Vagina (tissue), 2 donors: ENCODE results near the gene PAM16. TPM values are rescaled to one million over a fixed set of nuclear protein-coding genes. Genes with fewer than 3 reads are reported as not detected.
A peak's percentile ranks its signal among the peaks of the same experiment; 100 is the strongest.

Source experiments
- DNase-seq, 2 donors: peaks; one replicate each; pipeline ENCODE4 v3.0.0-alpha.2; 2017; ENCODE audit errors: extremely low spot score in 2 of 2
- H3K27ac ChIP-seq: fragments of 200-600 bp; sonication (generic); one replicate; pipeline ENCODE4 v1.5.1; 2019
- H3K27me3 ChIP-seq: fragments of 200-600 bp; sonication (generic); one replicate; pipeline ENCODE4 v1.5.1; 2019
- H3K36me3 ChIP-seq, 2 donors: fragments of 200-600 bp; sonication (generic); one replicate each; pipeline ENCODE4 v1.5.1; 2017 to 2019
- H3K4me1 ChIP-seq: fragments of 200-600 bp; sonication (generic); one replicate; pipeline ENCODE4 v1.5.1; 2019
- H3K4me3 ChIP-seq, 2 donors: fragments of 200-600 bp; sonication (generic); 1 replicate in 1 of 2; 2 replicates in 1 of 2; pipeline ENCODE4 v1.5.1; 2016 to 2019
- H3K9me3 ChIP-seq: fragments of 200-600 bp; sonication (generic); one replicate; pipeline ENCODE4 v1.5.1; 2019
- POLR2A ChIP-seq, 2 donors: fragments of 450-650 bp; IDR thresholded peaks; one replicate each; pipeline ENCODE4 v1.6.1; 2017; ENCODE audit warnings: antibody characterized with exemption in 2 of 2, mild to moderate bottlenecking in 2 of 2, moderate library complexity in 2 of 2
- POLR2AphosphoS5 ChIP-seq, 2 donors: sonication (generic); formaldehyde crosslinking; IDR thresholded peaks; one replicate each; pipeline ENCODE4 v1.9.0; 2017; ENCODE audit warnings: antibody characterized with exemption in 2 of 2, mild to moderate bottlenecking in 2 of 2, low read depth in 1 of 2; ENCODE audit not compliant: insufficient read depth in 1 of 2
- intact Hi-C: fragments of 100-400 bp; cut with DNase I; formaldehyde crosslinking; loops from one replicate; pipeline ENCODE4 v1.15.1; 2023
- total RNA-seq: library from RNA; depleted of rRNA; stranded (reverse); fragments of >200 nt; gene quantifications from one replicate; pipeline ENCODE4 v1.2.3, GENCODE V29; 2016
- TF ChIP-seq, protein P1 (sequence below), 3 experiments: fragments of 450-650 bp in 2 of 3; fragments of 200-600 bp in 1 of 3; sonication (generic) in 1 of 3; IDR thresholded peaks; one replicate each; pipeline ENCODE4 v1.5.1; 2017 to 2019; ENCODE audit warnings: antibody characterized with exemption in 3 of 3, mild to moderate bottlenecking in 2 of 3, moderate library complexity in 2 of 3

Gene PAM16
- total RNA-seq, 1 donor from 2014 or later, result 76.1 TPM

- intact Hi-C loops, result no loop called here
- H3K36me3 ChIP-seq, result no peaks in the 10 kb centered on the region
- peak overlapping the region; percentile 93 for H3K27ac ChIP-seq
- no peak overlapping the region for H3K4me3 ChIP-seq
- DNase-seq, result peak in 1 of 2 donors; percentile 82
- peaks cover 42% of the 10 kb centered on the region for H3K4me1 ChIP-seq
- H3K27me3 ChIP-seq, result no peaks in the 10 kb centered on the region
- no peak for TF ChIP-seq POLR2A (IDR thresholded peaks at IDR 0.05)
- TF ChIP-seq, protein P1, sequence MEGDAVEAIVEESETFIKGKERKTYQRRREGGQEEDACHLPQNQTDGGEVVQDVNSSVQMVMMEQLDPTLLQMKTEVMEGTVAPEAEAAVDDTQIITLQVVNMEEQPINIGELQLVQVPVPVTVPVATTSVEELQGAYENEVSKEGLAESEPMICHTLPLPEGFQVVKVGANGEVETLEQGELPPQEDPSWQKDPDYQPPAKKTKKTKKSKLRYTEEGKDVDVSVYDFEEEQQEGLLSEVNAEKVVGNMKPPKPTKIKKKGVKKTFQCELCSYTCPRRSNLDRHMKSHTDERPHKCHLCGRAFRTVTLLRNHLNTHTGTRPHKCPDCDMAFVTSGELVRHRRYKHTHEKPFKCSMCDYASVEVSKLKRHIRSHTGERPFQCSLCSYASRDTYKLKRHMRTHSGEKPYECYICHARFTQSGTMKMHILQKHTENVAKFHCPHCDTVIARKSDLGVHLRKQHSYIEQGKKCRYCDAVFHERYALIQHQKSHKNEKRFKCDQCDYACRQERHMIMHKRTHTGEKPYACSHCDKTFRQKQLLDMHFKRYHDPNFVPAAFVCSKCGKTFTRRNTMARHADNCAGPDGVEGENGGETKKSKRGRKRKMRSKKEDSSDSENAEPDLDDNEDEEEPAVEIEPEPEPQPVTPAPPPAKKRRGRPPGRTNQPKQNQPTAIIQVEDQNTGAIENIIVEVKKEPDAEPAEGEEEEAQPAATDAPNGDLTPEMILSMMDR (IDR thresholded peaks at IDR 0.05), result peak in 1 of 3 experiments; percentile 25
- H3K9me3 ChIP-seq, result no peaks in the 10 kb centered on the region
These were observed 37.3 kb downstream of the PAM16 start for GRCh38 chr16:4313563-4314531.

DNA sequence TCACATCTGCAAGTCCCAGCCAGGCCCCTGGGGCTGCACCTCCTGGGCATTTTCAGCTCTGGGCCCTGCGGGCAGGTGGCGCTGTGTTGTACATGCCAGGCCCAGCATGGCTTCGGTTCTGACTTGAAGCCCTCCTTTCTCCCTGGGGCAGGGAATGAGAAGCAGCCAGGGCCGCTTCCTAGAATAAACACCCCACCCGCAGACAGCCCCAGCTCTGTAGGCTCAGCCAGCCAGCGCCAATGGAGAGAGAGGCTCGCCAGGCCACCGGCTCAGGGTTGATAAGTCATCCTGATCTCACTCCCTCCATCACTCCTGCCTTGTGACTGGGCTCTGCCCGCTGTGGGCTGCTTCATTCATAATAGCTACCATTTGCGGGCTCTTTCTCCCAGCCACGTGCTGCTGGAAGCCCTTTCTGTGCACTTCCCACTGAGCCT lies 41.3 kb downstream of the PAM16 start:
- no peaks in the 10 kb centered on the region for H3K9me3 ChIP-seq
- TF ChIP-seq POLR2A (IDR thresholded peaks at IDR 0.05) (no peak), POLR2AphosphoS5 (IDR thresholded peaks at IDR 0.05; ENCODE audit: insufficient read depth in 1 of 2, low read depth in 1 of 2) (no peak)
- TF ChIP-seq, protein P1 (IDR thresholded peaks at IDR 0.05), result no peak
- H3K4me1 ChIP-seq, result peaks cover 12% of the 10 kb centered on the region
- H3K4me3 ChIP-seq, result no peak overlapping the region
- H3K27me3 ChIP-seq, result no peaks in the 10 kb centered on the region
- H3K27ac ChIP-seq, result no peak overlapping the region
- intact Hi-C loops, result no loop called here
- no peaks in the 10 kb centered on the region for H3K36me3 ChIP-seq
- DNase-seq, result no peak

- H3K4me1 ChIP-seq, result peaks cover 7% of the 10 kb centered on the region
- intact Hi-C loops, result no loop called here
- no peak overlapping the region for H3K27ac ChIP-seq
- H3K36me3 ChIP-seq, result no peaks in the 10 kb centered on the region
- no peak overlapping the region for H3K4me3 ChIP-seq
- no peaks in the 10 kb centered on the region for H3K27me3 ChIP-seq
- no peak for DNase-seq
- no peaks in the 10 kb centered on the region for H3K9me3 ChIP-seq
- TF ChIP-seq POLR2AphosphoS5 (IDR thresholded peaks at IDR 0.05; ENCODE audit: insufficient read depth in 1 of 2, low read depth in 1 of 2) (no peak), POLR2A (IDR thresholded peaks at IDR 0.05) (no peak)
- TF ChIP-seq, protein P1 (IDR thresholded peaks at IDR 0.05), result no peak
These were observed 41.9 kb downstream of the PAM16 start for GRCh38 chr16:4309102-4309832.

DNA sequence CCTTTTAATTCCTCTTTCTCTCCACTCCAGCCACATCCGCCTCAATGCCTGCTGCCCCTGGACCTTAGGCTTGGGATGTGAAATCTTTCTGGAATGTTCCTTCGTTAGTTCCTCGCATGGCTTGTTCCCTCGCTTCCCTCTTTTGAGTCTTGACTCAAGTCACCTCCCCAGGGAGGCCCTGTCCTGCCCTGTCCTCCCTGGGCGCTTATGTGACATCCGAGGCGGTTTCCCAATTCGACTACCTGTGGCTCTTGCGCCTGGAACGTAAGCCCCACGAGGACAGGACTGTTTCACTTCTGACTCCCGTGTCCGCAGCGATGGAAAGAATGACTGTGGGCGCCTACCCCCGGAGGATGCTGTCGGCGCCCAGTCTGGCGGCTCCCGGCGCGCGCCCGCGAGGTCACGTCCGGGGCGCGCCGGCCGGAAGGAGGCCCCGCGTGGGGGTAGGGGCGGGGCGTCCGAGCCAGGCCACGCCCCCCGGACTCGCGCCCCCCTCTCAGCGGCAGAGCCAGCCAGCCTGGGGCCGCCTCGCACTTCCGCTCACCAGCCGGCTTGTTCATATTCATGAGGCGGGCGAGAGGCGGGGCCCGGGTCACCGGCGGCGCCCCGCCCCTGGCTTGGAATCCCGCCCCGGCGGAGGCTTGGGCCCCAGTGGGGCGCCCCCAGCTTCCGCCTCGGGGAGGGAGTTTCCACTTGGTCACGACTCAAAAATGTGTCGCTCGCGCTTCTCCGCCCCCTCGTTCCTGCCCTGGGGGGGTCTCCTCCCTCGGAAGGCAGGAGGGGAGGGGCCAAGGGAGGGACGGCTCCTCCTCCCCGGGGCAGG lies 43.7 kb downstream of the PAM16 start:
- intact Hi-C loops, result no loop called here
- Histone ChIP-seq H3K4me1 (no peaks in the 10 kb centered on the region), H3K27ac (peak overlapping the region; percentile 62), H3K36me3 (no peaks in the 10 kb centered on the region), H3K27me3 (no peaks in the 10 kb centered on the region), H3K4me3 (peak overlapping the region; percentile 42 to 46), H3K9me3 (no peaks in the 10 kb centered on the region)
- DNase-seq, result peak in 1 of 2 donors; percentile 94
- TF ChIP-seq POLR2A (IDR thresholded peaks at IDR 0.05) (peak in 1 of 2 donors; percentile 38), POLR2AphosphoS5 (IDR thresholded peaks at IDR 0.05; ENCODE audit: insufficient read depth in 1 of 2, low read depth in 1 of 2) (peak; percentile 83 to 84)
- TF ChIP-seq, protein P1 (IDR thresholded peaks at IDR 0.05), result no peak
